Parathyroid adenoma (tissue), 2 donors: ENCODE data around the gene ACE.

Source experiments
- H2AFZ ChIP-seq: fragments of 300-600 bp; sonication (generic); one replicate; pipeline ENCODE4 v1.7.0; 2017; ENCODE audit warnings: antibody characterized with exemption, mild to moderate bottlenecking
- H3K27ac ChIP-seq: fragments of 300-600 bp; sonication (generic); one replicate; pipeline ENCODE4 v1.7.0; 2017
- H3K27me3 ChIP-seq: fragments of 300-600 bp; sonication (generic); one replicate; pipeline ENCODE4 v1.7.0; 2017; ENCODE audit warnings: low read length; ENCODE audit not compliant: control insufficient read depth, insufficient read depth
- H3K36me3 ChIP-seq: fragments of 300-600 bp; sonication (generic); one replicate; pipeline ENCODE4 v1.7.0; 2017; ENCODE audit warnings: low read length; ENCODE audit not compliant: control insufficient read depth, insufficient read depth
- H3K4me1 ChIP-seq: fragments of 300-600 bp; sonication (generic); one replicate; pipeline ENCODE4 v1.7.0; 2017; ENCODE audit warnings: control low read depth
- H3K4me2 ChIP-seq: fragments of 300-600 bp; sonication (generic); one replicate; pipeline ENCODE4 v1.7.0; 2017; ENCODE audit warnings: low read length
- H3K4me3 ChIP-seq: fragments of 300-600 bp; sonication (generic); one replicate; pipeline ENCODE4 v1.7.0; 2017; ENCODE audit warnings: low read depth, low read length
- H3K79me2 ChIP-seq: fragments of 300-600 bp; sonication (generic); one replicate; pipeline ENCODE4 v1.7.0; 2017; ENCODE audit warnings: control low read depth
- H3K9ac ChIP-seq: fragments of 300-600 bp; sonication (generic); one replicate; pipeline ENCODE4 v1.7.0; 2017; ENCODE audit warnings: mild to moderate bottlenecking
- H3K9me3 ChIP-seq: fragments of 300-600 bp; sonication (generic); one replicate; pipeline ENCODE4 v1.7.0; 2017; ENCODE audit warnings: low read length; ENCODE audit not compliant: control insufficient read depth
- TF ChIP-seq, protein P1 (sequence below): fragments of 300-600 bp; sonication (generic); IDR thresholded peaks from one replicate; pipeline ENCODE4 v1.7.0; 2017; ENCODE audit warnings: antibody characterized with exemption, mild to moderate bottlenecking
- donor health status: primary hyperparathyroidism.

Gene ACE

DNA sequence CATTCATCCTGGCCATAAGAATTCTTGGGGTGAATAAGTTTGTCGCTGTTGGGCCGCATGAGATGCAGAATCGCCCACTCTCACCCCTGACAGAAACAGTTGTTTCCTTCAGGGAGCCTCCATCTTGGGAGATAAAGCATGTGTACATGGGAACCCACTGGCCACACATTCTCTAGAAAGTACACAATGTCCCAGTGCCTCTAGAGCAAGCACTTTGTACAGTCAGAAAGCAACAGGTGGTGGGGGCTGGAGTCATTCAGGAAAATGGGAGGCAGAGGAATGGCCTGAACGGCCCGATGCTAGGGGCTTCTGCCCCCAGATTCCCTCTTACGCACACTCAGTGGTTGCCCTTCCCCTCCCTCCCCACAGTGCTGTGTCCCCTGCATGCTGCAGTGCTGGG, 16.1 kb downstream of the ACE start:
- Histone ChIP-seq H3K27ac (no peak overlapping the region), H3K4me1 (no peaks in the 10 kb centered on the region), H2AFZ (no peak overlapping the region), H3K36me3 (no peaks in the 10 kb centered on the region), H3K4me3 (no peak overlapping the region), H3K9me3 (no peaks in the 10 kb centered on the region), H3K27me3 (no peaks in the 10 kb centered on the region), H3K4me2 (no peak overlapping the region), H3K9ac (no peak overlapping the region), H3K79me2 (no peaks in the 10 kb centered on the region)
- TF ChIP-seq, protein P1, sequence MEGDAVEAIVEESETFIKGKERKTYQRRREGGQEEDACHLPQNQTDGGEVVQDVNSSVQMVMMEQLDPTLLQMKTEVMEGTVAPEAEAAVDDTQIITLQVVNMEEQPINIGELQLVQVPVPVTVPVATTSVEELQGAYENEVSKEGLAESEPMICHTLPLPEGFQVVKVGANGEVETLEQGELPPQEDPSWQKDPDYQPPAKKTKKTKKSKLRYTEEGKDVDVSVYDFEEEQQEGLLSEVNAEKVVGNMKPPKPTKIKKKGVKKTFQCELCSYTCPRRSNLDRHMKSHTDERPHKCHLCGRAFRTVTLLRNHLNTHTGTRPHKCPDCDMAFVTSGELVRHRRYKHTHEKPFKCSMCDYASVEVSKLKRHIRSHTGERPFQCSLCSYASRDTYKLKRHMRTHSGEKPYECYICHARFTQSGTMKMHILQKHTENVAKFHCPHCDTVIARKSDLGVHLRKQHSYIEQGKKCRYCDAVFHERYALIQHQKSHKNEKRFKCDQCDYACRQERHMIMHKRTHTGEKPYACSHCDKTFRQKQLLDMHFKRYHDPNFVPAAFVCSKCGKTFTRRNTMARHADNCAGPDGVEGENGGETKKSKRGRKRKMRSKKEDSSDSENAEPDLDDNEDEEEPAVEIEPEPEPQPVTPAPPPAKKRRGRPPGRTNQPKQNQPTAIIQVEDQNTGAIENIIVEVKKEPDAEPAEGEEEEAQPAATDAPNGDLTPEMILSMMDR = no peak

DNA sequence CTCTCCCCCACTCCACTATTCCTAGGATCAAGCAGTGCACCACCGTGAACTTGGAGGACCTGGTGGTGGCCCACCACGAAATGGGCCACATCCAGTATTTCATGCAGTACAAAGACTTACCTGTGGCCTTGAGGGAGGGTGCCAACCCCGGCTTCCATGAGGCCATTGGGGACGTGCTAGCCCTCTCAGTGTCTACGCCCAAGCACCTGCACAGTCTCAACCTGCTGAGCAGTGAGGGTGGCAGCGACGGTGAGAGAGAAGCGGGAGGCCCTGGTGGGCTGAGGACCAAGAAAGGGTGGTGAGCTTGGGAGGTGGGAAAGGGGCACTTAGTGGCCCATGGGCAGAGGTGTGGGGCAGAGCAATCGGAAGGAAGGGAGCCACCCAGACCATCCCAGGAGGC, 16.6 kb downstream of the ACE start:
- peaks cover 1% of the 10 kb centered on the region for H3K4me1 ChIP-seq
- H3K79me2 ChIP-seq = no peaks in the 10 kb centered on the region
- H3K4me3 ChIP-seq = no peak overlapping the region
- no peak overlapping the region for H3K9ac ChIP-seq
- TF ChIP-seq, protein P1 = no peak
- H3K9me3 ChIP-seq = no peaks in the 10 kb centered on the region
- H3K27me3 ChIP-seq = no peaks in the 10 kb centered on the region
- H2AFZ ChIP-seq = no peak overlapping the region
- no peaks in the 10 kb centered on the region for H3K36me3 ChIP-seq
- H3K4me2 ChIP-seq = no peak overlapping the region
- no peak overlapping the region for H3K27ac ChIP-seq

DNA sequence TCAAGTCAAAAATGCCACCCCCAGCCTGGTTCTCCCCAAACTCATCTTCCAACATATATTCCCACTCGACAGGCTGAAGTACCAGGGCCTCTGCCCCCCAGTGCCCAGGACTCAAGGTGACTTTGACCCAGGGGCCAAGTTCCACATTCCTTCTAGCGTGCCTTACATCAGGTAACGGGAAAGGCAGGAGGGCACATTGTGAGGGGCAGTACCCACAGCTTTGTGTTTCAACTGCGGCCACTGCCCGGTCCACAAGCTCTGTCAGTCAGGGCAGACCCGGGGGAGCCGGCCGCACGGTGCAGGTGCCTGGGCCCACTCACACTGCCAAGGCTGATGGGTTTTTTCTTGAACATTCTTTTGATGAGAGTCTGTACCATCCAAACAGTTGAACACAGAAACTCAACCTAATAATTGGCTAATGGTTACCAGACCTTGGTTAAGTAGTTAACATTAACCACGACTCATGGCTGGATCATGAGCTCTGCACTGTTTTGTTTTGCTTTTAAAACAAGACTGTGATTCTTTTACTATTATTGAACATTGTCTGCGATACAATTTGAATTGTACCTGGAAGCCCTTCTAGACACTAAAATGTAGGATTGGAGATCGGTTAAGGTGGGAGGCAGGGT, 17.6 kb downstream of the ACE start:
- Histone ChIP-seq H3K4me2 (no peak overlapping the region), H3K79me2 (no peaks in the 10 kb centered on the region), H3K4me1 (peaks cover 3% of the 10 kb centered on the region), H3K27ac (no peak overlapping the region), H3K9me3 (no peaks in the 10 kb centered on the region), H3K27me3 (no peaks in the 10 kb centered on the region), H3K36me3 (no peaks in the 10 kb centered on the region), H3K9ac (no peak overlapping the region), H2AFZ (no peak overlapping the region), H3K4me3 (no peak overlapping the region)
- TF ChIP-seq, protein P1 = no peak

- Histone ChIP-seq H3K4me2 (no peak overlapping the region), H2AFZ (no peak overlapping the region), H3K9ac (no peak overlapping the region), H3K27ac (no peak overlapping the region), H3K27me3 (no peaks in the 10 kb centered on the region), H3K4me1 (peaks cover 3% of the 10 kb centered on the region), H3K4me3 (no peak overlapping the region), H3K79me2 (no peaks in the 10 kb centered on the region), H3K9me3 (no peaks in the 10 kb centered on the region), H3K36me3 (no peaks in the 10 kb centered on the region)
- TF ChIP-seq, protein P1 = no peak
These were observed 18.6 kb downstream of the ACE start for GRCh38 chr17:63495491-63495890.

- H3K36me3 ChIP-seq = no peaks in the 10 kb centered on the region
- H3K4me3 ChIP-seq = no peak overlapping the region
- no peaks in the 10 kb centered on the region for H3K9me3 ChIP-seq
- TF ChIP-seq, protein P1 = no peak
- no peaks in the 10 kb centered on the region for H3K27me3 ChIP-seq
- H3K79me2 ChIP-seq = no peaks in the 10 kb centered on the region
- no peak overlapping the region for H3K27ac ChIP-seq
- no peak overlapping the region for H3K4me2 ChIP-seq
- no peak overlapping the region for H2AFZ ChIP-seq
- H3K4me1 ChIP-seq = peaks cover 3% of the 10 kb centered on the region
- no peak overlapping the region for H3K9ac ChIP-seq
These were observed 19.3 kb downstream of the ACE start for GRCh38 chr17:63496177-63496576.
